ENCODE results near the gene MOB3B.

MOB3B gene

GRCh38 chr9:27523141-27523540, 6.5 kb downstream of the MOB3B start:
- H3K79me2 ChIP-seq (ENCODE audit: insufficient read depth, low read length), result no peaks in the 10 kb centered on the region
- H3K9ac ChIP-seq (ENCODE audit: low read length), result no peak overlapping the region
- no peak overlapping the region for H3K4me3 ChIP-seq (ENCODE audit: low read depth, low read length, poor library complexity, severe bottlenecking)
- no peak overlapping the region for H3K4me2 ChIP-seq (ENCODE audit: low read length)
- no peak overlapping the region for H3K27ac ChIP-seq (ENCODE audit: low read depth, low read length, poor library complexity, severe bottlenecking)
- H3K9me3 ChIP-seq (ENCODE audit: low read length), result no peaks in the 10 kb centered on the region
- no peaks in the 10 kb centered on the region for H4K20me1 ChIP-seq (ENCODE audit: insufficient read depth, low read length)
- H2AFZ ChIP-seq (ENCODE audit: low read length), result no peak overlapping the region
- H3K9me2 ChIP-seq (ENCODE audit: low read depth, low read length), result no peaks in the 10 kb centered on the region
- no peaks in the 10 kb centered on the region for H3K27me3 ChIP-seq (ENCODE audit: insufficient read depth, low read length)
- H3F3A ChIP-seq (ENCODE audit: insufficient read depth, low read length), result no peaks in the 10 kb centered on the region
- H3K36me3 ChIP-seq (ENCODE audit: insufficient read depth, low read length), result no peaks in the 10 kb centered on the region
- TF ChIP-seq CTCF (IDR thresholded peaks at IDR 0.05; ENCODE audit: low read length), result no peak
- TF ChIP-seq EZH2 (IDR thresholded peaks at IDR 0.05; ENCODE audit: borderline replicate concordance, low read length), result no peak
- no peaks in the 10 kb centered on the region for H3K4me1 ChIP-seq (ENCODE audit: insufficient read depth, low read length, severe bottlenecking)

- Histone ChIP-seq H3K9me2 (ENCODE audit: low read depth, low read length) (no peaks in the 10 kb centered on the region), H3K4me2 (ENCODE audit: low read length) (no peak overlapping the region), H4K20me1 (ENCODE audit: insufficient read depth, low read length) (no peaks in the 10 kb centered on the region), H3K79me2 (ENCODE audit: insufficient read depth, low read length) (no peaks in the 10 kb centered on the region), H3K4me1 (ENCODE audit: insufficient read depth, low read length, severe bottlenecking) (no peaks in the 10 kb centered on the region), H3K9me3 (ENCODE audit: low read length) (no peaks in the 10 kb centered on the region), H3K36me3 (ENCODE audit: insufficient read depth, low read length) (no peaks in the 10 kb centered on the region), H3K27me3 (ENCODE audit: insufficient read depth, low read length) (no peaks in the 10 kb centered on the region), H3K4me3 (ENCODE audit: low read depth, low read length, poor library complexity, severe bottlenecking) (no peak overlapping the region), H3K27ac (ENCODE audit: low read depth, low read length, poor library complexity, severe bottlenecking) (no peak overlapping the region), H3K9ac (ENCODE audit: low read length) (no peak overlapping the region), H2AFZ (ENCODE audit: low read length) (no peak overlapping the region), H3F3A (ENCODE audit: insufficient read depth, low read length) (no peaks in the 10 kb centered on the region)
- TF ChIP-seq EZH2 (IDR thresholded peaks at IDR 0.05; ENCODE audit: borderline replicate concordance, low read length), result no peak
- TF ChIP-seq CTCF (IDR thresholded peaks at IDR 0.05; ENCODE audit: low read length), result no peak
These were observed 8.6 kb downstream of the MOB3B start for GRCh38 chr9:27520986-27521385.

- no peak overlapping the region for H3K4me3 ChIP-seq (ENCODE audit: low read depth, low read length, poor library complexity, severe bottlenecking)
- H3K4me2 ChIP-seq (ENCODE audit: low read length), result no peak overlapping the region
- no peaks in the 10 kb centered on the region for H3K9me3 ChIP-seq (ENCODE audit: low read length)
- H3K36me3 ChIP-seq (ENCODE audit: insufficient read depth, low read length), result no peaks in the 10 kb centered on the region
- H3K9me2 ChIP-seq (ENCODE audit: low read depth, low read length), result no peaks in the 10 kb centered on the region
- H3K27me3 ChIP-seq (ENCODE audit: insufficient read depth, low read length), result no peaks in the 10 kb centered on the region
- TF ChIP-seq EZH2 (IDR thresholded peaks at IDR 0.05; ENCODE audit: borderline replicate concordance, low read length), result no peak
- TF ChIP-seq CTCF (IDR thresholded peaks at IDR 0.05; ENCODE audit: low read length), result no peak
- H2AFZ ChIP-seq (ENCODE audit: low read length), result no peak overlapping the region
- H4K20me1 ChIP-seq (ENCODE audit: insufficient read depth, low read length), result no peaks in the 10 kb centered on the region
- H3K27ac ChIP-seq (ENCODE audit: low read depth, low read length, poor library complexity, severe bottlenecking), result no peak overlapping the region
- H3K79me2 ChIP-seq (ENCODE audit: insufficient read depth, low read length), result no peaks in the 10 kb centered on the region
- no peaks in the 10 kb centered on the region for H3F3A ChIP-seq (ENCODE audit: insufficient read depth, low read length)
- H3K4me1 ChIP-seq (ENCODE audit: insufficient read depth, low read length, severe bottlenecking), result no peaks in the 10 kb centered on the region
- H3K9ac ChIP-seq (ENCODE audit: low read length), result no peak overlapping the region
These were observed 9.8 kb downstream of the MOB3B start for GRCh38 chr9:27519466-27520465.
